ENCODE measurements around the gene CIT.
"Not testable (repeated sequence)": the region's sequence is repeated elsewhere in the genome, so short reads cannot be mapped to it uniquely, and the experiment has no call there.

CIT gene

GRCh38 chr12:119664642-119665041 is 212.5 kb downstream of the CIT start:
- no peak overlapping the region for H3K4me3 ChIP-seq (ENCODE audit: low read length)
- DNase-seq (ENCODE audit: low read depth) = no peak
- no peak for TF ChIP-seq CTCF (conservative IDR thresholded peaks at IDR 0.05; ENCODE audit: low read depth, low read length)

- TF ChIP-seq CTCF (conservative IDR thresholded peaks at IDR 0.05; ENCODE audit: low read depth, low read length) = no peak
- H3K4me3 ChIP-seq (ENCODE audit: low read length) = no peak overlapping the region
- no peak for DNase-seq (ENCODE audit: low read depth)
These were observed 215.2 kb downstream of the CIT start for GRCh38 chr12:119661882-119662281.

DNA sequence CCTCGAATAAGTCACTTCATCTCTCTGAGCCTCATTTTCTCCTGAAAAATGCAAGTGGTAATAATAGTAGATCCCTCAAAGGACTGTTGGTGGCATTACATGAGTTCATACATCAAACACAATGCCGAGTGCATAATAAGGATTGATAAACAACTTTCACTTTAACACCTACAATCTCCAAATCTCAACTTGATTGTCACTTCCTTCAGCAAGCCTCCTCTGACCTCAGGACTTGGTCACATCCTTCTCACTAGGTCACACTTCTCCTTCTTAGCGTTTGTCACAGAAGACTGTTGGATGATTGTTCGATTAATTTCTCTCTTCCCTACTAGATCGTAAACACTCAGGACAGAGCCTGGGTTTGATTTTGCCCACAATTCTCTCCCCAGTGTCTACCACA is 217.0 kb downstream of the CIT start:
- DNase-seq (ENCODE audit: low read depth) = no peak
- H3K4me3 ChIP-seq (ENCODE audit: low read length) = no peak overlapping the region
- no peak for TF ChIP-seq CTCF (conservative IDR thresholded peaks at IDR 0.05; ENCODE audit: low read depth, low read length)

DNA sequence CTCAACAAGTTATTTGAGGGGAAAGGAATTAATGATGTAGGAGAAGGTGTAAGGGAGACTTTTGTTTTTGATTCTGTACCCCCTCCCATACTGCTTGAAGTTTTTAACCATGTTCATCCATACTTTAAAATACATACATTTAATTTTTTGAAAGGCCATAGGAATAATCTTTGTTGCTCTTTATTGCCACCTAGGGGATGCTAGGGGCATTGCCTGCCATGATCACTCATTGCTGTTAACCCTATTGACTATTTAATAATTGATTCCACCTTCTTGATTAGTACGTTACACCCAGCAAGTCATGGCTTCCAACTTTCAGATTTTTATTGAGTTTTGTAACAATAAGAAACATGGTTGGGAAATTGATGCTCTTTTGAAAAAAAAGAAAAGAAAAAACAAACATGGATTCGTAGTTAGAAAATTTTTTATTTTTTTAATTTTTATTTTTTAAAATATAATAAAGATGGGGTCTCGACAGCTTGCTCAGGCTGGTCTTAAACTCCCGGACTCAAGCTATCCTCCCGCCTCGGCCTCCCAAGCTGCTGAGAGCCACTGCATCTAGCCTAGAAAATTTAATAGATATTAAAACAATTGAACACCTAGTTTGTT is 217.7 kb downstream of the CIT start:
- no peak overlapping the region for H3K4me3 ChIP-seq (ENCODE audit: low read length)
- TF ChIP-seq CTCF (conservative IDR thresholded peaks at IDR 0.05; ENCODE audit: low read depth, low read length) = peak; percentile 96
- no peak for DNase-seq (ENCODE audit: low read depth)

- H3K4me3 ChIP-seq (ENCODE audit: low read length); DNase-seq (ENCODE audit: low read depth): not testable (repeated sequence)
These were observed 219.0 kb downstream of the CIT start for GRCh38 chr12:119658166-119658565.

- not testable (repeated sequence) for DNase-seq (ENCODE audit: low read depth); H3K4me3 ChIP-seq (ENCODE audit: low read length)
These were observed 220.1 kb downstream of the CIT start for GRCh38 chr12:119657001-119657400.

DNA sequence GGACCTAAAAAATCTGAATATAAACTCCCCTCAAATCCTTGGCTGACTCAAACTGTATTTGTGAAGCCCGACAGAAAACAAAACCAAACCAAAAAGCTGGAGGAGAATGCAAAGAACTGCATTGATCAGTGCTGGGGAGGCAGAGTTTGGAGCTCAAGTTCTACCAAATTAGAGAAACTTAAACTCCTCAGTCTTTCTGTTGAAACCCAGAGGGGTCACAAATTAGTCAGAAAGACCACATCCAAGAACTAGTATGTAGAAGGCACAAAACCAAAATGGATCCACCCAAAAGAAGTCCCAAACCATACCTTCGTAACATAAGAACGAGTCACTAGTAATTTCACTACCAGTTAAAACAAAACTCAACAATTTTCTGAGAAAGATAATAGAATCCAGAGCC is 224.5 kb downstream of the CIT start:
- TF ChIP-seq CTCF (conservative IDR thresholded peaks at IDR 0.05; ENCODE audit: low read depth, low read length) = no peak
- DNase-seq (ENCODE audit: low read depth) = no peak
- H3K4me3 ChIP-seq (ENCODE audit: low read length) = no peak overlapping the region

DNA sequence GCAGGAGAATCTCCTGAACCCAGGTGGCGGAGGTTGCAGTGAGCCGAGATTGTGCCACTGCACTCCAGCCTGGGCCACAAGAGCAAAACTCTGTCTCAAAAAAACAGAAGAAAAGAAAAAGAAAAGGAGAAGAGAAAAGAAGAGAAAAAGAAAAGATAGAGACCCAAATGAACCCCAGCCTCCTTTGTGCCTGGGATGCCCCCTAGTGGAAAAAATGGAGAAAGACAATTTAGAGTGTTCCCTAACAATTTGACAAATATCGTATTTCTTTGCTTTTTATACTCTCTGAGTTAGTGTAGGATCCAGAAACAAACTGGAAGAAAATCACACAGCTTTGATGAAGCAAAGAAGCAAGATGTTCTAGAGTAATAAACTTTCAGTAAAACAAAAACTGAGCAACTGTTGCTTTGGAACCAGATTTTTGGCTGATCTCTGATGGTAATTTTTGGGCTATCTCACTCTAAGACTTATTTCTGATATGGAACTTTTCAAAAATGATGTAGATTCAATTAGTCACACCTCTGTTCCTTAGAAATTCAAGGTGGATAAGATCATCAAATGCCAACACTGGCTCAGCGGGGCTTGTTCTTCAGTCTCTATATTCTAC is 227.8 kb downstream of the CIT start:
- TF ChIP-seq CTCF (conservative IDR thresholded peaks at IDR 0.05; ENCODE audit: low read depth, low read length) = peak; percentile 82
- no peak for DNase-seq (ENCODE audit: low read depth)
- H3K4me3 ChIP-seq (ENCODE audit: low read length) = no peak overlapping the region
